MM.1S (cell line): Measurements from ENCODE around the gene IER5.

Experiments used
- CTCF ChIP-seq: fragments of 300-600 bp; sonication (generic); IDR thresholded peaks from 2 replicates; pipeline ENCODE4 v1.5.1; 2016; ENCODE audit warnings: antibody characterized with exemption, low read length, mixed read lengths
- EZH2 ChIP-seq: fragments of 300-600 bp; sonication (generic); optimal IDR thresholded peaks from 2 replicates; pipeline ENCODE3; 2017; ENCODE audit warnings: low read depth, mild to moderate bottlenecking, antibody characterized with exemption, low read length, mixed read lengths

GRCh38 chr1:181140398-181140797 is 51.9 kb downstream of the IER5 start:
- TF ChIP-seq CTCF (no peak), EZH2 (no peak)
